ENCODE results near the gene GPR63.

GPR63 gene

GRCh38 chr6:96749891-96750290 is 87.4 kb downstream of the GPR63 start:
- DNase-seq, result no peak
